ENCODE data around the gene GCC2. TPM values are rescaled to one million over a fixed set of nuclear protein-coding genes. Genes with fewer than 3 reads are reported as not detected.
"Not testable (repeated sequence)": the region's sequence is repeated elsewhere in the genome, so short reads cannot be mapped to it uniquely, and the experiment has no call there.

The GCC2 gene
- total and polyA plus RNA-seq, 7 donors, result 4.8 to 24.0 (median 18.0) TPM

DNA sequence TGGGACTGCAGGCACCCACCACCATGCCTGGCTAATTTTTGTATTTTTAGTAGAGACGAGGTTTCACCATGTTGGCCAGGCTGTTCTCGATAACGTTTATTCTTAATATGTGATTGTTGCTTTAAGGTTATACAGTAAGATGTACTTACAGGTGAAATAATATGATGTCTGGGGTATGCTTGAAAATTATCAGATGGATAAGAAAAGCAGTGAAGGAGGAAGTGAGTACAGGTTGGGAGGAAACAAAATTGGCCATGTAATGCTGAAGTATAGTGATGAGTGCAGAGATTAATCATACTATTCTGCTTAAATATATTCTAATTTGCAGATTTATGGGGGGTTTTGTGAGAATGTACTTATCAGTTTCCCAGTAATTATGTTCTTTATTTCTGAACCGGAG, 3.0 kb downstream of the GCC2 start:
- intact Hi-C loops (cut with DNase I), result no loop called here
- ATAC-seq, result no peak
- DNase-seq, result no peak
- H3K9me3 ChIP-seq, result no peaks in the 10 kb centered on the region
- H3K4me1 ChIP-seq, result peaks cover 4% of the 10 kb centered on the region
- TF ChIP-seq CTCF (IDR thresholded peaks at IDR 0.05), result no peak
- WGBS, 3 donors, result 80 to 96% (median 93%) methylated on average over 4 of the region's 4 CpGs
- H3K27ac ChIP-seq, result no peak overlapping the region
- H3K36me3 ChIP-seq (ENCODE audit: insufficient read depth in 1 of 2, low read depth in 1 of 2), result peaks cover 1 to 63% of the 10 kb centered on the region in 2 donors
- H3K27me3 ChIP-seq (ENCODE audit: insufficient read depth in 3 of 3, low read length in 2 of 3), result no peaks in the 10 kb centered on the region
- no peak overlapping the region for H3K4me3 ChIP-seq

DNA sequence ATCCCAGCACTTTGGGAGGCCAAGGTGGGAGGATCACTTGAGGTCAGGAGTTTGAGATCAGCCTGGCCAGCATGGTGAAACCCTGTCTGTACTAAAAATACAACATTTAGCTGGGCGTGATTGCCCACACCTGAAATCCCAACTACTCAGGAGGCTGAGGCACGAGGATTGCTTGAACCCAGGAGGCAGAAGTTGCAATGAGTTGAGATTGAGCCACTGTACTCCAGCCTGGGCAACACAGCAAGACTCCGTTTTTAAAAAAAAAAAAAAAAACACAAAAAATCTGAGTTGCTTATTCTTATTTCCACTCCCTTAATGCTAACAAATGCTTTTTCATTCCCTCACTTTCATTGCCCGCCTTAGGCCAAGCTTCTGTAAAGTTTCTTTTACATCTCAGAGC, 4.5 kb downstream of the GCC2 start:
- WGBS, 3 donors, result 95 to 100% (median 97%) methylated on average over 4 of the region's 4 CpGs
- H3K4me1 ChIP-seq; intact Hi-C loops (cut with DNase I); H3K27ac ChIP-seq; H3K4me3 ChIP-seq; DNase-seq; ATAC-seq; H3K9me3 ChIP-seq; H3K27me3 ChIP-seq (ENCODE audit: insufficient read depth in 3 of 3, low read length in 2 of 3): not testable (repeated sequence)
- H3K36me3 ChIP-seq (ENCODE audit: insufficient read depth in 1 of 2, low read depth in 1 of 2), result peaks cover 3 to 72% of the 10 kb centered on the region in 2 donors

- intact Hi-C loops (cut with DNase I), result no loop called here
- no peak for TF ChIP-seq CTCF (IDR thresholded peaks at IDR 0.05)
- DNase-seq (no peak), ATAC-seq (no peak)
- WGBS, 3 donors, result 93 to 99% (median 98%) methylated on average over 2 of the region's 2 CpGs
- Histone ChIP-seq H3K36me3 (ENCODE audit: insufficient read depth in 1 of 2, low read depth in 1 of 2) (peaks cover 3 to 72% of the 10 kb centered on the region in 2 donors), H3K9me3 (no peaks in the 10 kb centered on the region), H3K27me3 (ENCODE audit: insufficient read depth in 3 of 3, low read length in 2 of 3) (no peaks in the 10 kb centered on the region), H3K27ac (no peak overlapping the region), H3K4me3 (no peak overlapping the region), H3K4me1 (peaks cover 4% of the 10 kb centered on the region)
Measured at GRCh38 chr2:108454440-108454839, 5.4 kb downstream of the GCC2 start.

DNA sequence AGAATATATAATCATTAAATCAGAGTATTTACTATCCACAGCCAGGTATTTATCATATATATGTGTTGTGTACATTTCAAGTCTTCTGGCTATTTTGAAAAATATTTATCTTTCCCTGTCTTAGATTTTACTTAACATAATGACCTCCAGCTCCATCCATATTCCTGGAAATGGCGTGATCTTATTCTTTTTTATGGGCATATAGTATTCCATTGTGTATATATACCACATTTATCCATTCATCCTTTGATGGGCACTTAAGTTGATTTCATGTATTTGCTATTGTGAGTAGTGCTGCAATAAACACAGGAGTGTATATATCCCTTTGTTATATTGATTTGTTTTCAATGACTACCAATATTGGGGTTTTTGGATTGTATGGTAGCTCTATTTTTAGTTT, 6.6 kb downstream of the GCC2 start:
- intact Hi-C loops (cut with DNase I), result no loop called here
- no peaks in the 10 kb centered on the region for H3K4me1 ChIP-seq
- peaks cover 3 to 73% of the 10 kb centered on the region in 2 donors for H3K36me3 ChIP-seq (ENCODE audit: insufficient read depth in 1 of 2, low read depth in 1 of 2)
- DNase-seq, result no peak
- no peak for TF ChIP-seq CTCF (IDR thresholded peaks at IDR 0.05)
- no peaks in the 10 kb centered on the region for H3K9me3 ChIP-seq
- no peak for ATAC-seq
- 96 to 100% (median 98%) methylated on average over 1 of the region's 1 CpG for WGBS, 3 donors
- no peak overlapping the region for H3K4me3 ChIP-seq
- H3K27me3 ChIP-seq (ENCODE audit: insufficient read depth in 3 of 3, low read length in 2 of 3), result no peaks in the 10 kb centered on the region
- no peak overlapping the region for H3K27ac ChIP-seq

DNA sequence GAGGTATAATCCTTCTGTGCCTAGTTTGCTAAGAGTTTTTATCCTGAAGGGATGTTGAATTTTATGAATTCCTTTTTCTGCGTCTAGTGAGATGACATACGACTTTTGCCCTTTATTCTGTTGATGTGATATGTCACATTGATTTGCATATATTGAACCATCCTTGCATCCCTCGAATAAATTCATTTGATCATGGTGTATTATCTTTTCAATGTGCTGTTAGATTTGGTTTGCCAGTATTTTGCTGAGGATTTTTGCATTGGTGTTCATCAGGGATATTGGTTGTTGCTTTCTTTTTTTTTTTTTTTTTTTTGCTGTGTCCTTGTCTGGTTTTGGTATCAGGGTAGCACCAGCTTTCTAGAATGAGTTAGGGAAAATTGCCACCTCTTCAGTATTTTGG, 9.1 kb downstream of the GCC2 start:
- Histone ChIP-seq H3K27ac (no peak overlapping the region), H3K4me3 (no peak overlapping the region), H3K27me3 (ENCODE audit: insufficient read depth in 3 of 3, low read length in 2 of 3) (no peaks in the 10 kb centered on the region), H3K9me3 (no peaks in the 10 kb centered on the region), H3K36me3 (ENCODE audit: insufficient read depth in 1 of 2, low read depth in 1 of 2) (peaks cover 3 to 66% of the 10 kb centered on the region in 2 donors), H3K4me1 (no peaks in the 10 kb centered on the region)
- 81 to 99% (median 95%) methylated on average over 3 of the region's 3 CpGs for WGBS, 3 donors
- TF ChIP-seq CTCF (IDR thresholded peaks at IDR 0.05), result no peak
- no peak for ATAC-seq
- DNase-seq, result no peak
- intact Hi-C loops (cut with DNase I), result no loop called here
